ENCODE measurements around the gene ICE2.

The ICE2 gene, protein sequence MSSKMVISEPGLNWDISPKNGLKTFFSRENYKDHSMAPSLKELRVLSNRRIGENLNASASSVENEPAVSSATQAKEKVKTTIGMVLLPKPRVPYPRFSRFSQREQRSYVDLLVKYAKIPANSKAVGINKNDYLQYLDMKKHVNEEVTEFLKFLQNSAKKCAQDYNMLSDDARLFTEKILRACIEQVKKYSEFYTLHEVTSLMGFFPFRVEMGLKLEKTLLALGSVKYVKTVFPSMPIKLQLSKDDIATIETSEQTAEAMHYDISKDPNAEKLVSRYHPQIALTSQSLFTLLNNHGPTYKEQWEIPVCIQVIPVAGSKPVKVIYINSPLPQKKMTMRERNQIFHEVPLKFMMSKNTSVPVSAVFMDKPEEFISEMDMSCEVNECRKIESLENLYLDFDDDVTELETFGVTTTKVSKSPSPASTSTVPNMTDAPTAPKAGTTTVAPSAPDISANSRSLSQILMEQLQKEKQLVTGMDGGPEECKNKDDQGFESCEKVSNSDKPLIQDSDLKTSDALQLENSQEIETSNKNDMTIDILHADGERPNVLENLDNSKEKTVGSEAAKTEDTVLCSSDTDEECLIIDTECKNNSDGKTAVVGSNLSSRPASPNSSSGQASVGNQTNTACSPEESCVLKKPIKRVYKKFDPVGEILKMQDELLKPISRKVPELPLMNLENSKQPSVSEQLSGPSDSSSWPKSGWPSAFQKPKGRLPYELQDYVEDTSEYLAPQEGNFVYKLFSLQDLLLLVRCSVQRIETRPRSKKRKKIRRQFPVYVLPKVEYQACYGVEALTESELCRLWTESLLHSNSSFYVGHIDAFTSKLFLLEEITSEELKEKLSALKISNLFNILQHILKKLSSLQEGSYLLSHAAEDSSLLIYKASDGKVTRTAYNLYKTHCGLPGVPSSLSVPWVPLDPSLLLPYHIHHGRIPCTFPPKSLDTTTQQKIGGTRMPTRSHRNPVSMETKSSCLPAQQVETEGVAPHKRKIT

DNA sequence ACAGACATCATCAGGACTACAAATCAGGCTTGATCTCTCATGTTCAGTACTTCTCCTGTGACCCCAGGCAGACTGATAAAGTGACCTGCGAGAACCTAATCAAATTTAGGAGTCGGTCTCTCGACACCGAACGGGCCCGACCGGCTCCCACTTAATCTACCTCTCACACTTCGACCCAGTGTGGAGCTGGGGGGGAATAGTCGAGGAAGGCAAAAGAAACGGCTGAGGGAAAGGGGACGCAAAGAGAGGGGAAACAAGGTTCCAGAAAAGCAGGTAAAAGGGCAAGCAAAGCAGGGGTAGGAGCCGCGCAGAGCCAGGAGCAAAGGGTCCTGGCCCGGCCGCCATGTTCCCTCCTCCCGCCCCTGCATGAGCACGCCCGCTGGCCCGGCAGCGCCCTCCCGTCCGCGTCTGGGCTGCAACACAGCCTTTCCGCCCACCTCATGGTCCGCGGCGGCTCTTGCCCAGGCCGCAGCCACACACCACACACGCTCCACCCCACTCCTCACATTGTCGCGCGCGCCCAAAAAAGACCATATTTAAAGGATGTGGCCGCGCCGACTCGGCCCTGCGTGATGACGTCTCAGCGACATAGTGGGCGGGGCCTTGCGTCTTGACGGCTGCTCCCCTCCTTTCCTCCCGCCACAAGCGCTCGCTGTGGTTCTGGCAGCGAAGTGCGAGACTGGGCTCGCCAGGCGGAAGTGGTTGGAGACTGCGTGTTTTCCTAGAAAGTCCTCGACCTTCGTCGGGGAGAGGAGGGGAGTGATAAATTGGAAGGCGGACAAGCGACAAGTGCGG, at the start of gene ICE2:
Gene ICE2, minus strand, starts transcription at position 577 of the 795 bp plus-strand sequence. CDS start 1,165 bp downstream, outside the sequence.
- peak; percentile 68 for DNase-seq (ENCODE audit: low read depth)

DNA sequence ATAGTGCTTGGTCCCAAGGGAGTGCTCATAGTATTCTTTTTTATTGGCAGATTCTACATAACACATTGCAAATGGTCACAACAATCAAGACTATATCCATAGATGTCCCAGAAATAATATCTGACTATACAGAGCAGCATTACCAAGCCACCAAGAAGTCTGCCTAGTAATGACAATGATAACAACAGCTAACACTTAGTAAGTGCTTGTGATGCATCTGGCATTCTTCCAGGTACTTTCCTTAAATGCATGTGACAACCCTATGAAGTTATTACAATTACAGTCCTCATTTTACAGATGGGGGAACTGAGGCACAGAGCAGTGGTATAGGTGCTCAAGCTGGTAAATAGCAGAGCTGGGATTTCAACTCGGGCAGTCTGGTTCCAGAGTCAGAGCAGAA, 49.6 kb upstream of the ICE2 start:
- no peak for DNase-seq (ENCODE audit: low read depth)

DNA sequence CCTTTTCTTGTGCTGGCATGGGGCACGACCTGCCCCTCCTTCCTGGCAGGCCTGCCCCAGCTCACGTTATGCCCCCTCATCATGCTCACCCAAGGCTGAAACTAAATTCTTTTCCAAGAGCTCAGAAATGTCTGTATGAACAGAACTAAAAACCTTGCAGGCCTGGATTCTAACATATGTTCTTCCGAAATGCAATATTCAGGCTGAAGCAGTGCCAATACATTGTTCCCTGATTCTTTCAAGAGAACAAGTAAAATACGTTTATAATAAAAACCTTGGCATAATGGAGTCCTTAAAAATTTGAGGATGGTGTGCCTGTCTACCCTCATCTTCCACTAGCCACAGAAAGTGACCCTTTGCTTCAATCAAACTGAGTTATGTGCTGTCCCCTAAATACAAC, 48.5 kb upstream of the ICE2 start:
- DNase-seq (ENCODE audit: low read depth): no peak

DNA sequence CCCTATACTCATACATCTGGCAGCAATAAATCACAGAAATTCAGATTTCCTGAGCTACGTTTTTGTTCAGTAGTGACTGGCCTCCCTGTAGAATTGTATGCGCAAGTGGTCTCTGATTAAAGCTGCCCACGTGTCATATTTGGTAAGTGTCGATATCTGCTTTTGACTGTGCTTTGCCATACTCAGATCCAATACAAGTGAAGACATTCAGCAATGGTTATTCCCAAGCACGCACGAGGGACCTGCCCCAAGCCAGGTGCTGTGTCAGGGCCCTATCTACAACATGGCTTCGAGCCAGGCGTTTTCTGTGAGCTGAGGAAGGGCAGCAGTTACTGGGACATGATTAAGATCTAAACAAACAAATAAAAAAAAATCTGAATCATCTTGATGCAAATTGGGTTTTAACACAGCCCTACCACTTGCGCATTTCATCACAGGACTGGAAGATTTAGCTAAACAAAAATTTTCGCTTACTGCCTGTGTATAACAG, 47.2 kb upstream of the ICE2 start:
- no peak for DNase-seq (ENCODE audit: low read depth)

DNA sequence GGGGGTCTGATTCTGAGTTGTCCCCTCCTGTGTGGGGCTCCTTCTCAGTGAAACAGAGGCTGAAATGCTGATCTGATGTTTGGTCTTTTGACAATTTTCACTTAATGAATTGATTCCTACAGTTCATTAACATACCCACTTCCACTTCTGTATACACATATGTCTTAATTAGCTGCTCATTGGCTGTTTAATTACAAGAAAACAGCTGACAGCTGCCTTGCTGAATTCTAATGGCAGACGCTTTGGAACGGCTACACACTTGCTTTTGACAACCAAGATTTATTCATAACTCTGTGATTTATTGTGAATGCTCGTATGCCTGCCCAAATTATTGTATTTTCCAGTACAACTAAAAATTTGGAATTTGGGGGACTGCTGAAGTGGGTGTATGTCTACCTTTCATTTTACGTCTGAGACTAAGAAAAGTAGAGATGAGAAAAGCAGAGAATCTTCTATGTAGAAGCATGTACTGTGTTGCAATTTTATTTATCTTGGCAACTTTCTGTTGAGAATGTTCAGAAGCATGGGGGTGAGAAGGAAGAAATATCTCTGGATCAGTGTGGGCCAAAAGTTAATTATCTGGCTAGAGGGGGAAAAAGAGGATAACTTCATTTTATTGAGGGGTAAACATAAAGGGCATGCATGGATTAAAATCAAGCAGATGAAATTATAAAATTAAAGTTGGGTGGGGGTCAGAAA, 46.5 kb upstream of the ICE2 start:
- DNase-seq (ENCODE audit: low read depth): no peak

DNA sequence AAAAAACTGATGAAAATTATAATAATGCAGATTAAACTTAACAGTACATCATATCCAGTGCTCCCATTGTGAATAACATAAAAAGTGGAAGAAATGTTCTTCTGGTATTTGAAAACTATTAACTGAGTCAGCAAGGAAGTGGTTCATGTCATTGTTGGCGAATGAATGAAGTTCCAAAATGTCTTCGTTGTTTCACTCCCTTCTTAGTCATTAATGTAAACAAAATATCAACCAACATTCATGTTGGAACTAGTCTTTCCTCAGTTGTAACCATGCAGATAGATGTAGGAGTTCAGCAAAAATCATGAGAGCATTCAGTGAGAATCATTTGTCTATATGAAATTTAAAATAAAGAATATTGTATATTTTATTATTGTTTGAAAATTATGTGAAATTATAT, 44.1 kb upstream of the ICE2 start:
- DNase-seq (ENCODE audit: low read depth): peak; percentile 30

- DNase-seq (ENCODE audit: low read depth): peak; percentile 32
These were observed 42.0 kb upstream of the ICE2 start for GRCh38 chr15:60520825-60521368.

- peak; percentile 16 for DNase-seq (ENCODE audit: low read depth)
These were observed 41.3 kb upstream of the ICE2 start for GRCh38 chr15:60520013-60520824.

- no peak for DNase-seq (ENCODE audit: low read depth)
These were observed 40.3 kb upstream of the ICE2 start for GRCh38 chr15:60519218-60519617.

GRCh38 chr15:60518511-60518910, 39.6 kb upstream of the ICE2 start:
- DNase-seq (ENCODE audit: low read depth): no peak

- DNase-seq (ENCODE audit: low read depth): no peak
These were observed 35.4 kb upstream of the ICE2 start for GRCh38 chr15:60514261-60514881.

DNA sequence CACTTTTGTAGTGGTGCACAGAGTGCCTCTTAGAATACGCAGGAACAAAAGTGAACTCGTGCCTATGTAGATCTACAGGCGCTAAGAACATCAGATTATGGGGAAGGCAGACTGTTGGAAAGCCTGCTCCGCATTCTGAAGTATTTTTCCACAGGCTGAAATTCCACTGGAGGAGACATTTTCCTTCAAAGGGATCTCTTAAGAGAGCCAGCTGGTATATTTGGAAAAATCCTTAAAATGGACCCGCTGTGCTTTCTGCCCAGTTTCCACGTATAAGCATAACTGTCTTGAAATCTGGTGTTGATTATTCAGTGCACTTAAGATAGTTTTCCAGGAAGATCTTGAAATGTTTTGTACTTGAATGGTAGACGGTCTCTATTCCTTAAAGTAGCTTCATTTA, 34.7 kb upstream of the ICE2 start:
- DNase-seq (ENCODE audit: low read depth): no peak

DNA sequence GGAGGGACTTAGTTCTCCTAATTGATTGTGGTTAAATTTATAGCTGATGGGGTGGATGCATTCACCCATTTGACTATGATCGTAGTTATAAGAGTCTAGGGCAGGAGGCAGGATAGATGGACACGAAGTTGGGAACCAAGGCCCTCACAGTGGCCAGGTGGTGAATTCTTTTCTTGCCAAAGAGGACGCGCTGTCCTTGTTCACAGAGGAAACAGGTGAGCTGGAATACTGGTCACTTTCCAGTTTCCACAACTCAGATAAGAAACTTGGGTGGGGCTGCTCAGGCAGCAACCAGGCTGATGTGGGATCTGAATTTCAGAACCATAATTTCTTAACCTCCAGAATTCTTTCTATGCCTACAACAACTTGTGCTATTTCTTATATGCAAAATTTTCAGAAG, 34.0 kb upstream of the ICE2 start:
- DNase-seq (ENCODE audit: low read depth): no peak

- no peak for DNase-seq (ENCODE audit: low read depth)
These were observed 32.5 kb upstream of the ICE2 start for GRCh38 chr15:60511351-60512031.

DNA sequence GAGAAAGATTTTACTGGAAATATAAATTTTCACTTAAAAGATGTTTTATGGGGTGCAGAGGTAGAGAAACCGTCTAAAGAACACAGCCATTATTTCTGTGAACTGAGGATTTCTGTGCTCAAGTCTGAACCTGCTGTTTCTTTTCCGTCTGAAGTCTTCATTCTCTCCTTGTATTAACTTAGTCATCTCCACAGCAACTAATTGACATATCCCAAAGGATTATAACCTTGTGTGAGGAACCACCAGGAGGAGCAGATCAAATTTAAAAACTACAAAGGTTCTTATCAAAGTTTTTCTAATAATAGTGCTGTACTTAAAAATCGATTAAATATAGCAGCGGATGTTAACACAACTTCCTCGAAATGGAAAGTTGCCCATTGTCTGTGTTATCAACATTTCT, 31.1 kb upstream of the ICE2 start:
- DNase-seq (ENCODE audit: low read depth): no peak

GRCh38 chr15:60509470-60509869, 30.5 kb upstream of the ICE2 start:
- DNase-seq (ENCODE audit: low read depth): no peak

DNA sequence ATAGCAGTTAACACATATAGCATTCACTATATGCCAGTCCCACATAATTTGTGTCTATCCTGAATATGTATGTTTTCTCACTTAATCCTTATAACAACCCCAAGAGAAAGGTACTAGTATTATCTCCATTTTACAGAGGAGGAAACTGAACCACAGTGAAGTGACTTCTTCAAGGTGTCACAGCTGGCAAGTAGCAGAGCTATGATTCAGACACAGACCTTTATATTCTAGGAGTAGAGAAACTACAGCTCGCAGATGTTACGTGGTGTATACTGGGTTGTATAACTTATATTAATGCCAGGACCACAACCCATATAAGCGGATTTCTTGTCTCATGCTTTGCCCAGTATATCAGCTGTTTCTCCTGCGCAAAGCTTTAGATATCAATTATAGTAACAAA, 29.5 kb upstream of the ICE2 start:
- no peak for DNase-seq (ENCODE audit: low read depth)

DNA sequence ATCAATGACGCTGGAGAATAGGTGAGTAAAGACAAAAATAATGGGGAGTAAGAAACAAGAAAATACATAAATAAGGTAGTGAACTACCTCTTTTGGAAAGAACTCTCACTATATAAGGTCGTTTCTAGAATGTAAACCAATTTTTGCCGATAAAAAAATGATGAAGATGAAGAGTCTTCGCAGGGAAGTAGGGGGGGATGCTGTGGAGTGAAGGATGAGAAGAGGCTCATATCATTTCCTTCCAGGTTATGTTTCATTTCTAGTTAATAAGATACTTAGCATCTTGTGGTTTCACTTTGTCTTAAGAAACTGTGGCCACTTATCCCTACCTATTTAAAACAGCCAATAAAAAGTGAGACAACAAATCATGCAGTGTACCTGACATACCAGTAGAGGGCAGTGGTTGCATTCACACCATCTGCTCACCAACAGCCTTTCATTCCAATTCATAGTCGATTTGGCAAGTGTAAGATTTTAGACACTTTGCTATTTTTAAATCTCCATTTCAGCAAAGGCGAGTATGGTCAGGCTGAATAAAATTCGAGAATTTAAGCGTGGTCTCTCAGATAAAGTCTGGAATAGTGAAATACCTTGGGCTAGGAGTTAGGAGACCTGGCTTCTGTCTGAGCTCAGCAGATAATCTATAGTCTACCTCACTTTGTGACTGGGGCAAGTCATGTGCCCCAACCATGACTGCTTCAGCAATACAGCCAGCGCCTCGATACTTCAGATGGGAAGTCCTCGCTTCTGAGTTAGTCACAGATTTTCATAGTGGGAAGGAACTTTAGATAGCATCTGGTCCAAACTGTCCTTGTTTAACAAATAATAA, 28.9 kb upstream of the ICE2 start:
- no peak for DNase-seq (ENCODE audit: low read depth)

Measured in HS-5 (cell line).